GM12865 (cell line): Measurements from ENCODE around the gene NME7.

Experiments used
- DNase-seq: peaks from one replicate; pipeline ENCODE4 v3.0.0; 2010; ENCODE audit warnings: low read depth
- H3K4me3 ChIP-seq: 2 replicates; pipeline ENCODE4 v1.5.1; 2011; ENCODE audit warnings: mild to moderate bottlenecking, low read depth, low read length, control low read depth
- CTCF ChIP-seq: IDR thresholded peaks from 2 replicates; pipeline ENCODE4 v1.5.1; 2011; ENCODE audit warnings: low read length, control low read depth, low read depth, inconsistent platforms; ENCODE audit not compliant: insufficient read depth; ENCODE audit errors: missing control alignments

The NME7 gene

DNA sequence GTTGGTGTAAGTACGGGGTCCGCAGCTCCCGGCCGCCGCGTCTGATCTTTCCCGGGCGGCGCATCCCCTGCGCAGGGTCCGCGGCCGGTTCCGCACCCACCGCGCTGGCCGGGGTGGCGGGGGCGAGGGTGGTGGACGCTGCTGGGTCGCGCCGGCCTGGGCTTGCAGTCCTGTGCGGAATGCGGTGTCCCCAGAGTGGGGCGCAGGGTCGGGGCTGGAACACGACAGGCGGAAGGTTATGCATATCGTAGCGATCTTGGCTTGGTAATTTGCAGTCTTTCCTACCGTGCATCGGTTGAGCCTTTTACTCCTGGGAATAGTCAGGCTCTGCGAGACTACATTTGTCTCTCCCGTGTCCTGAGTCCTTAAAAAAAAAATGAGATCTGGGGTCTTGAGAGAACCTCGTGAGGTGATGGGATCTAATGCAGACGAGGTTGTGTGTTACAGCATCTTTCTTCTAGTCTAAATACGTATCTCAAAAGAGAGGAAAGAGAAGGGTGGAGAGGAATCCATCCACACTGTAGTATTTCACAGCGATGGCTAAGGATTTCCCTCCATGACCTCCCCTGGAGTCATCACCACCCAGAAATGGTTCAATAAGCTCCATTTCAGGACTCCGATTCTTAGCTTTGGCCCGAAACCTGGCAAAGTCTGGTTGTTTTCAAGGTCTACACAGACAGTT, 260.5 kb downstream of the NME7 start:
- DNase-seq, result no peak
- no peak for TF ChIP-seq CTCF
- peak overlapping the region; percentile 86 for H3K4me3 ChIP-seq

DNA sequence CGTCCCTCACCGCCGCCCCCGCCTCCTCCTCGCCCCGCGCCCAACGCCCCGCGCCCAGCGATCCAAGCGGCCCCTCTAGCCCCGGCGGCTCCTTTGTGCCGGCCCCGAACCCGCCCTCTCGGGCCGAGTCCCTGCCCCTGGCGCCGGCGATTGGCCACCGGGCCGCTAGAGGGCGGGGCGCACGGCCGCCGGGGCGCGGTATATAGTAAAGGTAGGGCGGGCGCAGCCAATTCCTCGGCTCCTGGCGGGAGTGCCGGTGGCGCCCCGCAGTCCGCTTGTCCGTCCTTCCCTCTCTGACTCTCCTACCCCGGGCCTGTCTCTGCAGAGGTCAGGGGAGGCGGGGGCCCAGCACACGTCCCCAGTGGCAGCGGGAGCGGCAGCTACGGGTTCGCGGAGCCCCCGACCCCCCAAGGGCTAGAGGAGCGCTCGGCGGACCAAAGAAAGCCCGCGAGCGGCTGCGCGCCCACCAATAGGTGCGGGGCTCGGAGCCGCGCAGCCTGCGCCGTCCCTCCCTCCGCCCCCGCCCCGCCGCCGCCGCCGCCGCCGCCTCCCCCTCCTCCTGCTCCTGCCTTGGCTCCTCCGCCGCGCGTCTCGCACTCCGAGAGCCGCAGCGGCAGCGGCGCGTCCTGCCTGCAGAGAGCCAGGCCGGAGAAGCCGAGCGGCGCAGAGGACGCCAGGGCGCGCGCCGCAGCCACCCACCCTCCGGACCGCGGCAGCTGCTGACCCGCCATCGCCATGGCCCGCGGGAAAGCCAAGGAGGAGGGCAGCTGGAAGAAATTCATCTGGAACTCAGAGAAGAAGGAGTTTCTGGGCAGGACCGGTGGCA, 261.3 kb downstream of the NME7 start, which contains the start of gene ATP1B1:
Gene ATP1B1 (plus strand): TSS at position 596 of the 826 bp plus-strand sequence. CDS start 140 bp downstream, at position 736.
- peak; percentile 87 for DNase-seq
- peak; percentile 18 for TF ChIP-seq CTCF
- H3K4me3 ChIP-seq, result peak within 1 kb of the TSS; percentile 86

DNA sequence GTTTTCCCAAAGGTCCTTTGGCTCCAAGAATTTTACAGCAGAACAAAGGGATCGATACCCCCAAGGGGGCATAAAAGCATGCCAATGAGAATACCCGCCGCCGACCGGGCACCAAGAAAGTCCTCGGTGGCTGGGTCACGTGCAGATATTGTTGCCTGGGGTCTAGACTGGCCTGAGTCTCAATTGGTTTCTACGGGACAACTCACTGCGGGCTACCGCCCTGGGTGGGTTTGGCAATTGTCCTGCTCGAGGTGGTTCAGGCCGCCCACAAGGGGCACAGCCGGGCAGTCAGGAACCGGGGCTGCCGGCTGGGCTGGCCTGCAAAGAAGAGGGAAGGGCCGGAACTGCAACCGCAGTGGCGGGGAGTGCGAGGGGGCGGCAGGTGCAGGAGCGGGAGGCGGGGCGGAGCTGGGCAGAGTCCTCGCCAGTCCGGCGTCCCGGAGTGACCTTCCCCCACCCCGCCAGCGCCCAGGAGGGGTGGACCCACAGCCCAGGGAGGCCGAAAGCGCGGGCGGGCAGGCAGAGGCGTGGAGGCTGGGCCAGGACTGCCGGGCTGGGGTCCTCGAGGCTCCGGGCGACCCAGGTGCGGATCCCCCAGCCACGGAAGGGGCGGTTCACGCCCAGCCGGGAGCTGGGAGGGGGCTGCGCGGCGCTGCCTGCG, 262.0 kb downstream of the NME7 start:
- no peak for TF ChIP-seq CTCF
- H3K4me3 ChIP-seq, result peak overlapping the region; percentile 86
- DNase-seq, result peak; percentile 61

DNA sequence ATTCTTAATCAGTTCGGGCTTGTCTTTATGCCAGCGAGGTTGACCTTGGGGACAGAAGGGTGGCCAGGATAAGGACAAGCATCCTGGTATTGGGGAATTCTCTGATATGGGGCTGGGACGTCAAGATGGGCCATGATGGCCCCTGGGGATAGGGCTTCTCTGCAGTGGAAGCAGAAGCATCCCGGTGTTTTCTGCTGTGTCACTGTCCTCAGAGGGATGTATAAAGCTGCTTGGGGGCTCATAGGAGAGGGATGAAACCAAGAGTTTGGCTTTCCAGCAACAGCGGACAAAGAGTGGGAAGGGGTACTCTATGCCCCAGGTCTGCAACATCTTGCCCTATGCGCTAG, 262.5 kb downstream of the NME7 start:
- no peak for DNase-seq
- TF ChIP-seq CTCF, result no peak
- H3K4me3 ChIP-seq, result peak overlapping the region; percentile 86; the same call in 1 of the 2 replicates

DNA sequence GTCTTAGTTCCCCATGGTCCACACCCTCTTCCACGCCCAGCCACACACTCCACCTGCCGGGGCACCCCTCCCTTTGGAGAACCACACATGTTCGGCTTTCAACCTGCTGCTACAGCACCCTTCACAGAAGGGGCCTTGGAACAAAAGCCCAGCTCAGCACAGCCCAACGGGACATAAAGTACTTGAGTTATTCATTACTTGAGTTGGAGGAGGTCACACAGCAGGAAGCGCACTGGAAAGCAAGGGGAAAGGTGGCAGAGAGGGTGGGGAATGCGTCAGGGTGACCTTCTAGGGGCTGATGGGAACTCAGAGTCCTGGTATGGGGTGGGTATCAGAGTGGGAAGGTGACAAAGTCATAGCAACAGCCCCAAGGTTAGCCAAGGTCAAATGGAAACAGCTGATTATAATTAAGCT, 264.1 kb downstream of the NME7 start:
- no peak for TF ChIP-seq CTCF
- no peak for DNase-seq
- no peak overlapping the region for H3K4me3 ChIP-seq

- DNase-seq, result no peak
- no peak overlapping the region for H3K4me3 ChIP-seq
- no peak for TF ChIP-seq CTCF
Observed at GRCh38 chr1:169103002-169103401, 264.6 kb downstream of the NME7 start.
